HepG2 (cell line): ENCODE results near the gene SLC9A1. TPM values are rescaled to one million over a fixed set of nuclear protein-coding genes. Genes with fewer than 3 reads are reported as not detected.

Experiments used
- HNRNPLL ChIP-seq: fragments of 200-400 bp; formaldehyde crosslinking; IDR thresholded peaks from 2 replicates; pipeline ENCODE4 v1.6.1; 2017; ENCODE audit warnings: mild to moderate bottlenecking, low read depth, low read length; ENCODE audit not compliant: poor library complexity, severe bottlenecking
- KLF9 ChIP-seq: IDR thresholded peaks from 2 replicates; pipeline ENCODE4 v1.6.1; 2016; ENCODE audit warnings: low read depth
- POGZ ChIP-seq: sonication (generic); formaldehyde crosslinking; IDR thresholded peaks from 2 replicates; pipeline ENCODE4 v1.4.0; 2020; ENCODE audit warnings: mild to moderate bottlenecking, missing genetic modification reagents
- SMYD3 ChIP-seq: sonication (generic); formaldehyde crosslinking; IDR thresholded peaks from 2 replicates; pipeline ENCODE4 v1.8.1; 2023; ENCODE audit warnings: mild to moderate bottlenecking, missing genetic modification reagents
- TEAD3 ChIP-seq: optimal IDR thresholded peaks from 2 replicates; pipeline ENCODE3; 2016; ENCODE audit warnings: borderline replicate concordance
- ZBTB7B ChIP-seq: sonication (generic); formaldehyde crosslinking; IDR thresholded peaks from 2 replicates; pipeline ENCODE4 v1.4.0; 2020; ENCODE audit warnings: missing genetic modification reagents
- ZC3H13 ChIP-seq: sonication (generic); formaldehyde crosslinking; IDR thresholded peaks from 2 replicates; pipeline ENCODE4 v1.8.1; 2023; ENCODE audit warnings: mild to moderate bottlenecking, missing genetic modification reagents, moderate library complexity
- ZC3H4 ChIP-seq: sonication (generic); formaldehyde crosslinking; IDR thresholded peaks from 2 replicates; pipeline ENCODE4 v1.4.0; 2020; ENCODE audit warnings: missing genetic modification reagents, borderline replicate concordance
- ZNF205 ChIP-seq: IDR thresholded peaks from 2 replicates; pipeline ENCODE4 v1.6.1; 2018; ENCODE audit warnings: missing biosample characterization, missing genetic modification reagents
- ZNF496 ChIP-seq: sonication (generic); formaldehyde crosslinking; IDR thresholded peaks from 2 replicates; pipeline ENCODE4 v1.8.1; 2023; ENCODE audit warnings: mild to moderate bottlenecking, moderate library complexity, missing genetic modification reagents; ENCODE audit not compliant: insufficient replicate concordance
- ZNF713 ChIP-seq: sonication (generic); formaldehyde crosslinking; IDR thresholded peaks from 2 replicates; pipeline ENCODE4 v1.4.0; 2020; ENCODE audit warnings: mild to moderate bottlenecking, missing genetic modification reagents
- ZNF747 ChIP-seq: sonication (generic); formaldehyde crosslinking; IDR thresholded peaks from 2 replicates; pipeline ENCODE4 v1.8.1; 2023; ENCODE audit warnings: missing genetic modification reagents, mild to moderate bottlenecking, borderline replicate concordance
- ZNF749 ChIP-seq: sonication (generic); formaldehyde crosslinking; IDR thresholded peaks from 2 replicates; pipeline ENCODE4 v1.8.0; 2022; ENCODE audit warnings: mild to moderate bottlenecking, missing genetic modification reagents, moderate library complexity, borderline replicate concordance
- ZNF761 ChIP-seq: sonication (generic); formaldehyde crosslinking; conservative IDR thresholded peaks from 2 replicates; pipeline ENCODE4 v1.4.0; 2020; ENCODE audit warnings: mild to moderate bottlenecking, missing genetic modification reagents
- ZNF776 ChIP-seq: sonication (generic); formaldehyde crosslinking; IDR thresholded peaks from 2 replicates; pipeline ENCODE4 v1.4.0; 2020; ENCODE audit warnings: mild to moderate bottlenecking, missing genetic modification reagents
- polyA plus RNA-seq, 8 experiments: library from polyadenylated mRNA; depleted of rRNA in 3 of 8; stranded (reverse) in 7 of 8; unstranded in 1 of 8; fragments of >200 nt; fragmentation: Illumina TruSeq in 4 of 8; extraction: Trizol in 4 of 8; gene quantifications; 2 replicates each; pipeline versions ENCODE4 v1.2.1 to v1.2.3, GENCODE V29; 2011 to 2016; ENCODE audit warnings: low read depth in 4 of 8, missing spikeins in 1 of 8, mixed read lengths in 1 of 8; ENCODE audit not compliant: insufficient read depth in 1 of 8
- total RNA-seq, 5 experiments: library from RNA; depleted of rRNA; stranded (reverse); fragments of >200 nt; fragmentation: Illumina TruSeq; extraction: Trizol; gene quantifications; 2 replicates each; pipeline ENCODE4 v1.2.3, GENCODE V29; 2016; ENCODE audit warnings: low read depth in 1 of 5
- TF ChIP-seq, protein P1 (sequence below): sonication (generic); formaldehyde crosslinking; IDR thresholded peaks from 2 replicates; pipeline ENCODE4 v1.5.1; 2020; ENCODE audit warnings: mild to moderate bottlenecking, moderate library complexity, missing genetic modification reagents
- TF ChIP-seq, protein P2 (sequence below): sonication (generic); formaldehyde crosslinking; IDR thresholded peaks from 2 replicates; pipeline ENCODE4 v1.8.1; 2022; ENCODE audit warnings: low read depth, mild to moderate bottlenecking, missing genetic modification reagents
- TF ChIP-seq, protein P3 (sequence below): IDR thresholded peaks from 2 replicates; pipeline ENCODE4 v1.6.1; 2012; ENCODE audit warnings: low read length, improper control_type of control experiment
- TF ChIP-seq, protein P4 (sequence below): sonication (generic); formaldehyde crosslinking; IDR thresholded peaks from 2 replicates; pipeline ENCODE4 v1.5.0; 2020; ENCODE audit warnings: missing genetic modification reagents, mild to moderate bottlenecking, borderline replicate concordance

SLC9A1 gene
- total and polyA plus RNA-seq, 2 of the 13 experiments (the other 11 are each of a cell fraction or from before 2014, with no cell fraction given): 1.4 to 2.9 TPM

DNA sequence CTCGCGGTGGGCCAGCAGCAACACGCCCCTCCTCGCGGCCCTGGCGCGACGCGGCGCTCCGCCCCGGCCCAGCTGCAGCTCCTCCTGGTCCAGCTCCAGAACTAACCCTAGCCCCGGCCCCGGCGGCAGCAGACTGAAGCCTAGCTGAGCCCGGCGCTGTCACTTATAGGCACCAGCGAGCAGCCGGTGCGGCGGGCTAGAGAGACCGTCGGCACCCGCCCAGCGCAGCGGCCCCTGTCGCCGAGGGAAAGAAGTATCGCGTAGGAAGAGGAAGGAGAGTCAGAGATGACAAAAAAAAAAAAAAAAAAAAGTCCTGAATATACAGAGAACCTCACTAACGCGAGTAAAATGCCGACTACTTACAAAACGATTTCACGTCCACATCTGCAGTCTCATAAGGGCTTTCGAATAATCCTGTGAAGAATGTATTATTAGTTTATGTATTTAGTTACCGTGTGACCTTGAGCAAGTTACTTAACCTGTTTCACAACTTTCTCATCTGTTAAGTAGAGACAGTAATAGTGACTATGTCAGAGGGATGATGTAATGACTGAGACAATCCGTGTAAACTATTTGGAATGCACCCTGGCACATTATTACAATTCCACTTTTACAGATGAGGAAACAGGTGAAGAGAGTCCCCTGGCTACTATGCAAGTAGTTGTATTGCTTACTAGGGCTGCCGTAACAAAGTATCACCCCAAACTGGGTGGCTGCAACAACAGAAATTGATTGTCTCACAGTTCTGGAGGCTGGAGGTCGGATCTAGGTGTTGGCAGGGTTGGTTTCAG is at the start of gene SLC9A1 (continued):
- TF ChIP-seq, protein P1, sequence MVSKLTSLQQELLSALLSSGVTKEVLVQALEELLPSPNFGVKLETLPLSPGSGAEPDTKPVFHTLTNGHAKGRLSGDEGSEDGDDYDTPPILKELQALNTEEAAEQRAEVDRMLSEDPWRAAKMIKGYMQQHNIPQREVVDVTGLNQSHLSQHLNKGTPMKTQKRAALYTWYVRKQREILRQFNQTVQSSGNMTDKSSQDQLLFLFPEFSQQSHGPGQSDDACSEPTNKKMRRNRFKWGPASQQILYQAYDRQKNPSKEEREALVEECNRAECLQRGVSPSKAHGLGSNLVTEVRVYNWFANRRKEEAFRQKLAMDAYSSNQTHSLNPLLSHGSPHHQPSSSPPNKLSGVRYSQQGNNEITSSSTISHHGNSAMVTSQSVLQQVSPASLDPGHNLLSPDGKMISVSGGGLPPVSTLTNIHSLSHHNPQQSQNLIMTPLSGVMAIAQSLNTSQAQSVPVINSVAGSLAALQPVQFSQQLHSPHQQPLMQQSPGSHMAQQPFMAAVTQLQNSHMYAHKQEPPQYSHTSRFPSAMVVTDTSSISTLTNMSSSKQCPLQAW (CRISPR knock-in tag): peak; percentile 80
- TF ChIP-seq, protein P2, sequence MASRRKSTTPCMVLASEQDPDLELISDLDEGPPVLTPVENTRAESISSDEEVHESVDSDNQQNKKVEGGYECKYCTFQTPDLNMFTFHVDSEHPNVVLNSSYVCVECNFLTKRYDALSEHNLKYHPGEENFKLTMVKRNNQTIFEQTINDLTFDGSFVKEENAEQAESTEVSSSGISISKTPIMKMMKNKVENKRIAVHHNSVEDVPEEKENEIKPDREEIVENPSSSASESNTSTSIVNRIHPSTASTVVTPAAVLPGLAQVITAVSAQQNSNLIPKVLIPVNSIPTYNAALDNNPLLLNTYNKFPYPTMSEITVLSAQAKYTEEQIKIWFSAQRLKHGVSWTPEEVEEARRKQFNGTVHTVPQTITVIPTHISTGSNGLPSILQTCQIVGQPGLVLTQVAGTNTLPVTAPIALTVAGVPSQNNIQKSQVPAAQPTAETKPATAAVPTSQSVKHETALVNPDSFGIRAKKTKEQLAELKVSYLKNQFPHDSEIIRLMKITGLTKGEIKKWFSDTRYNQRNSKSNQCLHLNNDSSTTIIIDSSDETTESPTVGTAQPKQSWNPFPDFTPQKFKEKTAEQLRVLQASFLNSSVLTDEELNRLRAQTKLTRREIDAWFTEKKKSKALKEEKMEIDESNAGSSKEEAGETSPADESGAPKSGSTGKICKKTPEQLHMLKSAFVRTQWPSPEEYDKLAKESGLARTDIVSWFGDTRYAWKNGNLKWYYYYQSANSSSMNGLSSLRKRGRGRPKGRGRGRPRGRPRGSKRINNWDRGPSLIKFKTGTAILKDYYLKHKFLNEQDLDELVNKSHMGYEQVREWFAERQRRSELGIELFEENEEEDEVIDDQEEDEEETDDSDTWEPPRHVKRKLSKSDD (CRISPR knock-in tag): peak; percentile 49
- TF ChIP-seq ZNF713: no peak
- no peak for TF ChIP-seq TEAD3
- peak; percentile 99 for TF ChIP-seq POGZ (CRISPR knock-in tag)
- TF ChIP-seq SMYD3 (CRISPR knock-in tag): 0 out of 2 replicates have a peak, but pooled peaks have one; percentile 66
- TF ChIP-seq, protein P3, sequence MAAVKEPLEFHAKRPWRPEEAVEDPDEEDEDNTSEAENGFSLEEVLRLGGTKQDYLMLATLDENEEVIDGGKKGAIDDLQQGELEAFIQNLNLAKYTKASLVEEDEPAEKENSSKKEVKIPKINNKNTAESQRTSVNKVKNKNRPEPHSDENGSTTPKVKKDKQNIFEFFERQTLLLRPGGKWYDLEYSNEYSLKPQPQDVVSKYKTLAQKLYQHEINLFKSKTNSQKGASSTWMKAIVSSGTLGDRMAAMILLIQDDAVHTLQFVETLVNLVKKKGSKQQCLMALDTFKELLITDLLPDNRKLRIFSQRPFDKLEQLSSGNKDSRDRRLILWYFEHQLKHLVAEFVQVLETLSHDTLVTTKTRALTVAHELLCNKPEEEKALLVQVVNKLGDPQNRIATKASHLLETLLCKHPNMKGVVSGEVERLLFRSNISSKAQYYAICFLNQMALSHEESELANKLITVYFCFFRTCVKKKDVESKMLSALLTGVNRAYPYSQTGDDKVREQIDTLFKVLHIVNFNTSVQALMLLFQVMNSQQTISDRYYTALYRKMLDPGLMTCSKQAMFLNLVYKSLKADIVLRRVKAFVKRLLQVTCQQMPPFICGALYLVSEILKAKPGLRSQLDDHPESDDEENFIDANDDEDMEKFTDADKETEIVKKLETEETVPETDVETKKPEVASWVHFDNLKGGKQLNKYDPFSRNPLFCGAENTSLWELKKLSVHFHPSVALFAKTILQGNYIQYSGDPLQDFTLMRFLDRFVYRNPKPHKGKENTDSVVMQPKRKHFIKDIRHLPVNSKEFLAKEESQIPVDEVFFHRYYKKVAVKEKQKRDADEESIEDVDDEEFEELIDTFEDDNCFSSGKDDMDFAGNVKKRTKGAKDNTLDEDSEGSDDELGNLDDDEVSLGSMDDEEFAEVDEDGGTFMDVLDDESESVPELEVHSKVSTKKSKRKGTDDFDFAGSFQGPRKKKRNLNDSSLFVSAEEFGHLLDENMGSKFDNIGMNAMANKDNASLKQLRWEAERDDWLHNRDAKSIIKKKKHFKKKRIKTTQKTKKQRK: no peak
- TF ChIP-seq, protein P4, sequence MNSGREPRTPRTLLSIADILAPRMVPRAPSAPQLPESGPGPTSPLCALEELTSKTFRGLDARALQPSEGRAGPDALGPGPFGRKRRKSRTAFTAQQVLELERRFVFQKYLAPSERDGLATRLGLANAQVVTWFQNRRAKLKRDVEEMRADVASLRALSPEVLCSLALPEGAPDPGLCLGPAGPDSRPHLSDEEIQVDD (CRISPR knock-in tag): no peak
- TF ChIP-seq ZC3H4 (CRISPR knock-in tag): no peak
- peak; percentile 93 for TF ChIP-seq ZNF761 (CRISPR knock-in tag)
- peak; percentile 44; the same call in 1 of the 2 replicates for TF ChIP-seq ZNF749 (CRISPR knock-in tag)
- peak; percentile 68 for TF ChIP-seq HNRNPLL
- no peak for TF ChIP-seq ZNF496 (CRISPR knock-in tag)
- peak; percentile 87 for TF ChIP-seq ZBTB7B (CRISPR knock-in tag)
- TF ChIP-seq KLF9 (CRISPR knock-in tag): peak; percentile 94; the same call in 1 of the 2 replicates
- TF ChIP-seq ZNF747: peak; percentile 87; the same call in 1 of the 2 replicates
- TF ChIP-seq ZNF205 (CRISPR knock-in tag): peak; percentile 89
- TF ChIP-seq ZNF776 (CRISPR knock-in tag): peak; percentile 83
- TF ChIP-seq ZC3H13 (CRISPR knock-in tag): peak; percentile 71; the same call in 1 of the 2 replicates
